GM23338 (cell line): ENCODE results near the gene CLP1. TPM values are rescaled to one million over a fixed set of nuclear protein-coding genes. Genes with fewer than 3 reads are reported as not detected.

Source experiments
- ATAC-seq: fragments of 200-7000 bp; cut with Tn5 transposase; 3 replicates; pipeline ENCODE4 v1.9.1; 2020
- DNase-seq: peaks from one replicate; pipeline ENCODE4 v3.0.0-alpha.2; 2015; ENCODE audit warnings: low spot score
- H2AFZ ChIP-seq: fragments of 200-600 bp; sonication (generic); 2 replicates; pipeline ENCODE4 v1.8.0; 2016; ENCODE audit warnings: antibody characterized with exemption, mild to moderate bottlenecking, moderate library complexity
- H3F3A ChIP-seq: fragments of 200-600 bp; sonication (generic); replicated peaks from 2 replicates; pipeline ENCODE4 v1.8.0; 2017; ENCODE audit warnings: antibody characterized with exemption, mixed run types, low read depth
- H3K27ac ChIP-seq: fragments of 200-600 bp; sonication (generic); 2 replicates; pipeline ENCODE4 v1.6.1; 2016; ENCODE audit warnings: low read depth
- H3K27me3 ChIP-seq: fragments of 200-600 bp; sonication (generic); 2 replicates; pipeline ENCODE4 v1.8.0; 2016; ENCODE audit warnings: mild to moderate bottlenecking, mixed run types, moderate library complexity; ENCODE audit not compliant: insufficient read depth
- H3K36me3 ChIP-seq: fragments of 200-600 bp; sonication (generic); 2 replicates; pipeline ENCODE4 v1.8.0; 2016; ENCODE audit warnings: mild to moderate bottlenecking; ENCODE audit not compliant: insufficient read depth
- H3K4me1 ChIP-seq: fragments of 200-600 bp; sonication (generic); 2 replicates; pipeline ENCODE4 v1.8.0; 2016; ENCODE audit warnings: mild to moderate bottlenecking, moderate library complexity; ENCODE audit not compliant: insufficient read depth
- H3K4me2 ChIP-seq: fragments of 200-600 bp; sonication (generic); 2 replicates; pipeline ENCODE4 v1.7.1; 2017; ENCODE audit warnings: mixed run types
- H3K4me3 ChIP-seq: fragments of 200-600 bp; sonication (generic); 2 replicates; pipeline ENCODE4 v1.6.1; 2016; ENCODE audit warnings: mixed run types
- H3K79me2 ChIP-seq: fragments of 200-600 bp; sonication (generic); replicated peaks from 2 replicates; pipeline ENCODE4 v1.8.0; 2017; ENCODE audit warnings: mild to moderate bottlenecking; ENCODE audit not compliant: insufficient read depth
- H3K9me2 ChIP-seq: fragments of 200-600 bp; sonication (generic); 2 replicates; pipeline ENCODE4 v1.8.0; 2017; ENCODE audit not compliant: insufficient read depth
- H4K20me1 ChIP-seq: fragments of 200-600 bp; sonication (generic); replicated peaks from 2 replicates; pipeline ENCODE4 v1.8.0; 2017; ENCODE audit warnings: mild to moderate bottlenecking; ENCODE audit not compliant: insufficient read depth
- H3K27ac Mint-ChIP-seq: 2 replicates; pipeline ENCODE4 v1.8.0; 2020; ENCODE audit warnings: inconsistent platforms, mild to moderate bottlenecking, moderate library complexity, mixed read lengths
- H3K27me3 Mint-ChIP-seq: 3 replicates; pipeline ENCODE4 v1.8.0; 2022; ENCODE audit warnings: low read depth, mild to moderate bottlenecking, moderate library complexity, mixed read lengths, inconsistent platforms; ENCODE audit not compliant: insufficient read depth, poor library complexity
- H3K36me3 Mint-ChIP-seq: 3 replicates; pipeline ENCODE4 v1.8.0; 2021; ENCODE audit warnings: low read depth, mild to moderate bottlenecking, inconsistent platforms, moderate library complexity, mixed read lengths
- H3K4me1 Mint-ChIP-seq: 3 replicates; pipeline ENCODE4 v1.8.0; 2020; ENCODE audit warnings: mild to moderate bottlenecking, inconsistent platforms, mixed read lengths
- H3K4me3 Mint-ChIP-seq: 3 replicates; pipeline ENCODE4 v1.8.0; 2021; ENCODE audit warnings: moderate library complexity, mild to moderate bottlenecking, inconsistent platforms, mixed read lengths
- H3K9me3 Mint-ChIP-seq: 3 replicates; pipeline ENCODE4 v1.8.0; 2020; ENCODE audit warnings: moderate library complexity, mild to moderate bottlenecking, inconsistent platforms, mixed read lengths
- CREB1 ChIP-seq: fragments of 250-450 bp; sonication (Bioruptor Pico); IDR thresholded peaks from 2 replicates; pipeline ENCODE4 v1.5.0; 2020; ENCODE audit warnings: low read depth, mild to moderate bottlenecking, moderate library complexity
- EZH2phosphoT487 ChIP-seq: fragments of 200-600 bp; sonication (generic); IDR thresholded peaks from one replicate; pipeline ENCODE4 v1.8.1; 2018; ENCODE audit warnings: antibody characterized with exemption; ENCODE audit not compliant: unreplicated experiment
- POLR2AphosphoS5 ChIP-seq: IDR thresholded peaks from 2 replicates; pipeline ENCODE4 v1.6.1; 2016; ENCODE audit warnings: antibody characterized with exemption, low read depth
- STAT1 ChIP-seq: IDR thresholded peaks from one replicate; pipeline ENCODE4 v1.6.1; 2016; ENCODE audit warnings: antibody characterized with exemption; ENCODE audit not compliant: unreplicated experiment
- polyA plus RNA-seq: library from polyadenylated mRNA; unstranded; fragments of >200 nt; fragmentation: Nextera tagmentation; extraction: Ambion mirVana; gene quantifications from 2 replicates; pipeline ENCODE4 v1.2.1, GENCODE V29; 2016
- total RNA-seq: library from RNA; depleted of rRNA; stranded (reverse); fragments of >200 nt; shearing (Covaris generic); gene quantifications from 2 replicates; pipeline ENCODE4 v1.2.3, GENCODE V29; 2014
- TF ChIP-seq, protein P1 (sequence below): IDR thresholded peaks from 2 replicates; pipeline ENCODE4 v1.6.1; 2016; ENCODE audit warnings: antibody characterized with exemption
- TF ChIP-seq, protein P2 (sequence below), 2 experiments: fragments of 200-600 bp in 1 of 2; sonication (generic) in 1 of 2; conservative IDR thresholded peaks; 2 replicates each; pipeline versions ENCODE4 v1.5.1 to v1.6.1; 2016 to 2017; ENCODE audit warnings: antibody characterized with exemption in 2 of 2, low read depth in 2 of 2, mild to moderate bottlenecking in 2 of 2, moderate library complexity in 1 of 2

The CLP1 gene
- total and polyA plus RNA-seq, 2 experiments from 2014 or later: 16.8 to 25.2 TPM

DNA sequence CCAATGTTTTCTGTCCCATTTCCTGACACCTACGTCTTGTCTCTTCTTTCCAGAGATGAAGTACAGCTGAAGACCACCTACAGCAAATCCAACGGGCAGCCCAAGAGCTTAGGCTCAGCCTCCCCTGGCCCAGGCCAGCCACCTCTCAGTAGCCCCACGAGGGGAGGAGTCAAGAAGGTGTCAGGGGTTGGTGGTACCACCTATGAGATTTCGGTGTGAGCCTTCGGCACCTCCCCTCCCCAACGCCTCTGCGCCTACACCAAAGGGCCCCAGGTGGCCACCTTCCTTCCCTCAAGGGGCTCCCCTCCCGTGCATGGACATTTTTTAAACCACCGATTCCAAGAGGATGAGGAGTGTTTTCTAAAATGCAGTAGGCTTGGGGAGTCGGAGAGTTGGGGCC, 42.3 kb downstream of the CLP1 start:
- H3K36me3 ChIP-seq: peaks cover 33% of the 10 kb centered on the region
- no peak overlapping the region for H3K4me3 ChIP-seq
- H3K4me2 ChIP-seq: no peak overlapping the region
- H3K4me1 ChIP-seq: no peaks in the 10 kb centered on the region
- ATAC-seq (peak; percentile 77), DNase-seq (peak; percentile 41)
- Mint-ChIP-seq H3K9me3 (no peaks in the 10 kb centered on the region), H3K4me1 (no peaks in the 10 kb centered on the region), H3K27me3 (peaks cover 12% of the 10 kb centered on the region), H3K4me3 (no peak overlapping the region), H3K27ac (no peak overlapping the region), H3K36me3 (peaks cover 83% of the 10 kb centered on the region)
- H2AFZ ChIP-seq: no peak overlapping the region
- H3K9me2 ChIP-seq: no peaks in the 10 kb centered on the region
- H3K79me2 ChIP-seq: no peaks in the 10 kb centered on the region
- peaks cover 11% of the 10 kb centered on the region for H4K20me1 ChIP-seq
- TF ChIP-seq, protein P1, sequence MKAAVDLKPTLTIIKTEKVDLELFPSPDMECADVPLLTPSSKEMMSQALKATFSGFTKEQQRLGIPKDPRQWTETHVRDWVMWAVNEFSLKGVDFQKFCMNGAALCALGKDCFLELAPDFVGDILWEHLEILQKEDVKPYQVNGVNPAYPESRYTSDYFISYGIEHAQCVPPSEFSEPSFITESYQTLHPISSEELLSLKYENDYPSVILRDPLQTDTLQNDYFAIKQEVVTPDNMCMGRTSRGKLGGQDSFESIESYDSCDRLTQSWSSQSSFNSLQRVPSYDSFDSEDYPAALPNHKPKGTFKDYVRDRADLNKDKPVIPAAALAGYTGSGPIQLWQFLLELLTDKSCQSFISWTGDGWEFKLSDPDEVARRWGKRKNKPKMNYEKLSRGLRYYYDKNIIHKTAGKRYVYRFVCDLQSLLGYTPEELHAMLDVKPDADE: no peak
- no peaks in the 10 kb centered on the region for H3K27me3 ChIP-seq
- H3K27ac ChIP-seq: no peak overlapping the region; the same call in 1 of the 2 replicates
- peaks cover 17% of the 10 kb centered on the region for H3F3A ChIP-seq

DNA sequence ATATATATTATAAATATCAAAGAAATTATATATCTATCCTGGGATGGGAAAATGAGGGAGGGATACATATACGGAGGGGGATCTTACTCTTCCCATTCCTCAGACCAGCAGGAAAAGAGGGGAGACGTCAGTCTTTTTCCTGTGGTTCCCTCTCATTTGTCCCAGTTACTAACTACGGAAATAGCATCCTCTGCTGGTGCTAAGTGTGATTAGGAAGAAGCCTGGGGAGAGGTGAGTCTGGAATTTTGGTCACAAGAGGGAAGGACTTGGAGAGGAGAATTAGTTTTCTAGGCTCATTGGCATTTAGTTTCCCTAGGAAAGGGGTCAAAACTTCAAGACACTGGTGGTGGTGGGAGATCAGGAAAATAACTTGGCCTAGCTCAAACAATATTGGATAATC, 42.9 kb downstream of the CLP1 start:
- Mint-ChIP-seq H3K27me3 (peaks cover 12% of the 10 kb centered on the region), H3K9me3 (no peaks in the 10 kb centered on the region), H3K4me3 (no peak overlapping the region), H3K27ac (no peak overlapping the region), H3K4me1 (no peaks in the 10 kb centered on the region), H3K36me3 (peaks cover 82% of the 10 kb centered on the region)
- Histone ChIP-seq H3K9me2 (no peaks in the 10 kb centered on the region), H3K4me3 (no peak overlapping the region), H2AFZ (no peak overlapping the region), H3K27me3 (no peaks in the 10 kb centered on the region), H3K4me2 (no peak overlapping the region), H4K20me1 (peaks cover 9% of the 10 kb centered on the region), H3K79me2 (0 out of 2 replicates have a peak, but pooled peaks cover 1% of the 10 kb centered on the region), H3K27ac (no peak overlapping the region), H3K36me3 (peaks cover 32% of the 10 kb centered on the region), H3K4me1 (no peaks in the 10 kb centered on the region), H3F3A (peaks cover 17% of the 10 kb centered on the region)
- TF ChIP-seq CREB1: no peak
- TF ChIP-seq, protein P2, sequence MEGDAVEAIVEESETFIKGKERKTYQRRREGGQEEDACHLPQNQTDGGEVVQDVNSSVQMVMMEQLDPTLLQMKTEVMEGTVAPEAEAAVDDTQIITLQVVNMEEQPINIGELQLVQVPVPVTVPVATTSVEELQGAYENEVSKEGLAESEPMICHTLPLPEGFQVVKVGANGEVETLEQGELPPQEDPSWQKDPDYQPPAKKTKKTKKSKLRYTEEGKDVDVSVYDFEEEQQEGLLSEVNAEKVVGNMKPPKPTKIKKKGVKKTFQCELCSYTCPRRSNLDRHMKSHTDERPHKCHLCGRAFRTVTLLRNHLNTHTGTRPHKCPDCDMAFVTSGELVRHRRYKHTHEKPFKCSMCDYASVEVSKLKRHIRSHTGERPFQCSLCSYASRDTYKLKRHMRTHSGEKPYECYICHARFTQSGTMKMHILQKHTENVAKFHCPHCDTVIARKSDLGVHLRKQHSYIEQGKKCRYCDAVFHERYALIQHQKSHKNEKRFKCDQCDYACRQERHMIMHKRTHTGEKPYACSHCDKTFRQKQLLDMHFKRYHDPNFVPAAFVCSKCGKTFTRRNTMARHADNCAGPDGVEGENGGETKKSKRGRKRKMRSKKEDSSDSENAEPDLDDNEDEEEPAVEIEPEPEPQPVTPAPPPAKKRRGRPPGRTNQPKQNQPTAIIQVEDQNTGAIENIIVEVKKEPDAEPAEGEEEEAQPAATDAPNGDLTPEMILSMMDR (conservative IDR thresholded peaks at IDR 0.05; ENCODE audit: low read depth in 2 of 2): peak; percentile 23 to 51; a peak in 3 of 4 replicates
- ATAC-seq: peak; percentile 28; the same call in 1 of the 3 replicates
- peak; percentile 36 for DNase-seq

DNA sequence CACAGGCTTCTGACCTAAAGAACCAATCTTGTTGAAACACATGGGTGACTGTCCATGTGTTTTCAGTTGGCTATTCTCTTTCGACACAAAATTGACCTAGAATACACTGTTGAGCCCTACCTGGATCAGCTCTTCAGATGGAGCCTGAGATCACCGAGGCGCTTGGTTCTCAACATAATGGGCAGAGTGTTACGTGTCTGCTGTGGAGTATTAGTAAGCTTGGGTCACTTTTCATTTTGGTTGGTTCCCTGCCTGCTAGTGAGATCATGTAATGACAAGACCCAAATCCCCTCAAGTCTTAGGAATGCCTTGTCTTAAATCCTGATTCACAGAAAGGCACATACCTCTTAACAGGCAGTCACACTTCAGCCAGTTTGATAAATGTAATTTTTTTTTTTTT, 45.8 kb downstream of the CLP1 start:
- Mint-ChIP-seq H3K9me3 (no peaks in the 10 kb centered on the region), H3K4me1 (no peaks in the 10 kb centered on the region), H3K27me3 (peaks cover 5% of the 10 kb centered on the region), H3K36me3 (peaks cover 59% of the 10 kb centered on the region), H3K27ac (no peak overlapping the region), H3K4me3 (no peak overlapping the region)
- no peaks in the 10 kb centered on the region for H3K9me2 ChIP-seq
- peaks cover 4% of the 10 kb centered on the region for H4K20me1 ChIP-seq
- H3K4me3 ChIP-seq: no peak overlapping the region
- H3K27ac ChIP-seq: no peak overlapping the region; the same call in 1 of the 2 replicates
- no peaks in the 10 kb centered on the region for H3K4me1 ChIP-seq
- DNase-seq (no peak), ATAC-seq (no peak)
- H3K27me3 ChIP-seq: no peaks in the 10 kb centered on the region
- H3K79me2 ChIP-seq: peaks cover 17% of the 10 kb centered on the region
- no peak overlapping the region for H2AFZ ChIP-seq
- H3F3A ChIP-seq: peaks cover 17% of the 10 kb centered on the region
- H3K36me3 ChIP-seq: peaks cover 25% of the 10 kb centered on the region
- no peak for TF ChIP-seq POLR2AphosphoS5
- TF ChIP-seq STAT1: no peak
- no peak for TF ChIP-seq EZH2phosphoT487
- H3K4me2 ChIP-seq: no peak overlapping the region
